ENCODE results near the gene TMEM86B.

The TMEM86B gene

DNA sequence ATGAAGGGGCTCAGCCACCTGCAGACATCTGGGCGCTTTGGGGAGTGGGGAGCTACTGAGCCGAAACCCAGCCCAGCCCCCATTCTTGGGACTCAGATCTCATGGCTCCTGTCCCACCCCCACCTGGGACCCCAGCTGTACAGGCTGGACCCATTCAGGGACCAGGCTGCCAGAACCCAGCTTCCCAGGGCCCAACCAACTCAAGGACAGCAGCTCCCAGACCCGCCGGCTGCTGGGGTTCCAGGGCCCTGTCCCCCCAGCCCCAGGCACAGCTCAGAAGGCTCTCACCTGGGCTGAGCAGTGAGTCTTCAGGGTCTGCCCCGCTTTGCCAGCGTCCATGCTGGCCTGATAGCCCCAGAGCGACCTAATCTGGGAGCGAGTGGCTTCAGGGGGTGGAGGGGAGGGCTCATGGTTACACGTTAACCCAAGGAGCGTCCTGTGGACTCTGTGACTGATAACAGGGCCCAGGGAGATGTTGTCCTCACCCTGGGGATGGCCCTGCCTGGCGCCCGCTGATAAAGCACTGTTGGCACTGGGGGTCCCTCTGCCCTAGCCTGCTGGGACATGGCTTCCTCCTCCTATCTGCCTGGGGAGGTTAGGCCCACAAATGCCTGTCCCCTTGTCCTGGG lies at the start of gene TMEM86B:
TMEM86B (minus strand) TSS at position 361 of the 629 bp plus-strand sequence; CDS start at position 339, 22 bp downstream.
- in situ Hi-C loops (cut with MboI; ENCODE audit: low sequenced_read_pairs), result no loop called here

- in situ Hi-C loops (cut with MboI; ENCODE audit: low sequenced_read_pairs), result no loop called here
These were observed 48.9 kb upstream of the TMEM86B start for GRCh38 chr19:55277494-55277893.

DNA sequence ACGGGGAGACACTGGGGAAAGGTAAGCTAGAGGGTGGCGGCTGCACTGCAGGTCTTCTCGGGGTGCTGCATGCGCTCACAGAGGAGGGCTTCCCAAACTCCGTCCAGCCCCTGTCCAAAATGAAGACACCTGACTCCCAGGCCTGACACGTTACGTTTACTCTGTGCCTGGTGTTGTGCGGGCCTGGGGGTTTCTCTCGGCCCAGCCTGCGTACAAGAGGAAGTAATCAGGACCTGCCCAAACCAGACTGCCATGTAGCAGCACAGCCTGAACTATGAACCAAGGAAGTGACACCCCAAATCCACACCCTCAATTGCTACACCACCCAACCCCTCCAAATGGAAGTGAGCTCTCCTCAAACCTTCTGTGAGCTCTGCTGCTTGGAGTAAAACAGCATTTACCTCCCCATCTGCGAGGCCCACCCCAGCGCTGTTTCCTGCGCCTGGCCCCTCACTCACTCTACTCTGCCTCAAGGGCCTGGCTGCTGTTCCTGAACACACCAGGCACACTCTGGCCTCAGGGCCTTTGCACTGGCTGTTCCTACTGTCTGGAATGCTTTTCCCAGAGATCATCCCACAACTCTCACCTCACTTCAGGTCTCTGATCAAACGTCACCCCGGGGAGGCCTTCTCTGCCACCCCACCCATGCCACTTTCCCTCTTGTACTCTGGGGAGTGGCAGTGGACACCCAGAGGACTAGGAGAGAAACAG lies 48.3 kb upstream of the TMEM86B start:
- in situ Hi-C loops (cut with MboI; ENCODE audit: low sequenced_read_pairs), result no loop called here

DNA sequence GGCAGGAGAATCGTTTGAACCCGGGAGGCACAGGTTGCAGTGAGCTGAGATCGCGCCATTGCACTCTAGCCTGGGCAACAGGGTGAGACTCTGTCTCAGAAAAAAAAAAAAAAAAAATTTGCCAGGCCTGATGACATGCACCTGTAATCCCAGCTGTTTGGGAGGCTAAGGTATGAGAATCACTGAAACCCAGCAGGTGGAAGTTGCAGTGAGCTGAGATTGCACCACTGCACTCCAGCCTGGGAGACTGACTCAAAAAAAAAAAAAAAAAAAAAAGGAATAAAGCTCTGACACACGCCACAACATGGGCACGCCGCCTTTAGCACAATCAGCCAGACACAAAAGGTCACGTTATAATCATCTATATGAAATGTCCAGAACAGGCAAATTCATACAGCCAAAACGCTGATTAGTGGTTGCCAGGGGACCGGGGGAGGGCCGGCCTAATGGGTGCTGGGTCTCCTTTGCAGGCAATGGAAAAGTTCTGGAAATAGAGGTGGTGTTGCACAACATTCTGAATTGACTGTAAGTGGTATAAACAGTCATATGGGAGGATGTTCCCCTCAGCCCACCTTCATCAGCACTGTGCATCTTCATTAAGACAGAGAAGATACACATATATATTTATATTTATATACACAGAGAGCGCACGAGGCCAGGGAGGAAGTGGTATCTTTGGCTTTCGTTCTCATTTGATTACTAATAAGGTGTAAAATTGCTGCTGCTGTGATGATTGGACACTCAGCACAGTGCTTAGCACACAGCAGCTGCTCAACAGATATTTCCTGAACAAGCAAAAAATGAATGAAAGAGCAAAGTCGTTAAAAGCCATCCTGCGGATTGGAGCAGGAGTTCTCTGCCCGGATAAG lies 47.5 kb upstream of the TMEM86B start:
- in situ Hi-C loops (cut with MboI; ENCODE audit: low sequenced_read_pairs), result no loop called here

GRCh38 chr19:55273978-55274707 lies 45.6 kb upstream of the TMEM86B start:
- in situ Hi-C loops (cut with MboI; ENCODE audit: low sequenced_read_pairs), result no loop called here

DNA sequence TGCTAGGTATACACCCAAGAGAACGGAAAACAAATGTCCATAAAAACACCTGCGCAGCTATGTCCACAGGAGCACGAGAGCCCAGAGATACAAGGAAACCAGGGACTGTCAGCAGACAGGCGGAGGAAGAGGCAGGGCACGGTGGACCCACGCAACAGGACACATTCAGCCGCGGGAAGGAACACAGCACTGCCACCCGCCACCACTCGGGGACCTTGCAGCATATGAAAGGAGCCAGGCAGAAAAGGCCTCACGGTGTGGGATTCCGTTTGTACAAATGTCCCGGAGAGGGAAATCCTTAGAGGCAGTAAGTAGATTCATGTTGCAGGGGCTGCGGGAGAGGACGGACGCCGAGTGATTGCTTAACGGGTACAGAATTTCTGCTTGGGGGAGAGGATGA lies 43.6 kb upstream of the TMEM86B start:
- in situ Hi-C loops (cut with MboI; ENCODE audit: low sequenced_read_pairs), result no loop called here

DNA sequence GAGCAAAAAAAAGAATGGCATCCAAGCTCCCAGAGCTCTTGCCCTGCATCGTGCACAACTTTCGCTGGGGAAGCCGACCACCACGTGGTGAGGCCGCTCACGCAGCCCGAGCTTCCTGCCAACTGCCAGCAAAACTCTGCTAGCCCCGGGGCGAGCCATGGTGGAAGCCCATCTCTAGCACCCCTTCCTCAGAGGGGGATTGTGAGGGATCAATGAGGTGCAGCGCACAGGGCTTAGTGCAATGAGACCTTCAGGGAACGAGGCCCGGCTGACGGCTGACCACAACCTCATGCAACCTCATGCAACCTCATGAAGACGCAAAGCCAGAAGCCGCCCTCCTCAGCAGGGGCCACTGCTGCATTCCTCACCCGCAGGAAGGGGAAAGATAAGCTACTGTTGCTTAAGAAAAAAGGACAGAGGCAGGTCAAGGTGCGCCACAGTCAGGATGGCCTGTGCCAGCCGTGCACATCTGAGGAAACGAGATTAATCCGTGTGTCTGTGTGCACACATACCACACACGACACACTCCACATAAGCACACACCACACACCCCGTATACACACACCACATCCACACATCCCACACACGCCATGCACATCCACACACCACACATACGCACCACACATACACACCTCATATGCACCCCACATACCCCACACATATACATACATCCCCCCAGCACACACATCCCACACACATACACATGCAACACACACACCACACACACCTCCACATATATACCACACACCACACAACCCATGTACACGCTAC lies 41.8 kb upstream of the TMEM86B start:
- in situ Hi-C loops (cut with MboI; ENCODE audit: low sequenced_read_pairs), result no loop called here

GRCh38 chr19:55269299-55269698 lies 40.7 kb upstream of the TMEM86B start:
- in situ Hi-C loops (cut with MboI; ENCODE audit: low sequenced_read_pairs), result no loop called here

- in situ Hi-C loops (cut with MboI; ENCODE audit: low sequenced_read_pairs), result no loop called here
These were observed 38.3 kb upstream of the TMEM86B start for GRCh38 chr19:55266840-55267239.

- in situ Hi-C loops (cut with MboI; ENCODE audit: low sequenced_read_pairs), result no loop called here
These were observed 37.8 kb upstream of the TMEM86B start for GRCh38 chr19:55266404-55266803.

DNA sequence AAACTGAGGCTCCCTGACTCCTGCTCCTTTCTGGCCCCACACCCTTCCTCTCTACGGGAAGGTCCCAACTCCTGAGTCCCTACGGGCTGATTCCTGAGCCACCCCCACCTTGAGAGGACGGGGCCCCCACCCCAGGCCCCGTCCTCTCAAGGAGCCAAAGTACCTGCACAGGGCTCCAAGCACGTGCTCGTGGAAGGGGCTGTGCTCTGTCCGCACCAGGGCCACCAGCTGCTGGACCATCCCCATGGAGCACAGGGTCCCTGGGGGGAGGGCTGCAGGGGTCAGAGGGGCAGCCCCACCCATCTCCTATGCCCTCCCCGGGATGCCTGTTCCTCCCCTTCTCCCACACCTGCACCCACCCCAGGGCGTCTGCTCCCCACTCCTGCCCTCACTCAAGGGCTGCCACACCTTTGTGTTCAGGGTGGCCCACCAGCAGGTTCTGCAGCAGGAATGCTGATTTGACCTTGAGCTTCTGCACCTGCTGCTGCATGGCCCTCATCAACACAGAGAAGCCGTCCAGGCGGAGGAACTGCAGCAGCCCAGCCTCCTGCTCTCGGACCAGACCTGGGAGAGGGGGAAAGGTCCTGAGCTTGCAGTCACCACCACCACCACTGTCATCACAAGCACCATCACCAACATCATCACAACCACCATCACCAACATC lies 37.3 kb upstream of the TMEM86B start:
- in situ Hi-C loops (cut with MboI; ENCODE audit: low sequenced_read_pairs), result no loop called here

- in situ Hi-C loops (cut with MboI; ENCODE audit: low sequenced_read_pairs), result no loop called here
These were observed 36.6 kb upstream of the TMEM86B start for GRCh38 chr19:55265173-55265572.

GRCh38 chr19:55264531-55264930 lies 36.0 kb upstream of the TMEM86B start:
- in situ Hi-C loops (cut with MboI; ENCODE audit: low sequenced_read_pairs), result no loop called here

- in situ Hi-C loops (cut with MboI; ENCODE audit: low sequenced_read_pairs), result no loop called here
These were observed 33.8 kb upstream of the TMEM86B start for GRCh38 chr19:55262359-55262758.

DNA sequence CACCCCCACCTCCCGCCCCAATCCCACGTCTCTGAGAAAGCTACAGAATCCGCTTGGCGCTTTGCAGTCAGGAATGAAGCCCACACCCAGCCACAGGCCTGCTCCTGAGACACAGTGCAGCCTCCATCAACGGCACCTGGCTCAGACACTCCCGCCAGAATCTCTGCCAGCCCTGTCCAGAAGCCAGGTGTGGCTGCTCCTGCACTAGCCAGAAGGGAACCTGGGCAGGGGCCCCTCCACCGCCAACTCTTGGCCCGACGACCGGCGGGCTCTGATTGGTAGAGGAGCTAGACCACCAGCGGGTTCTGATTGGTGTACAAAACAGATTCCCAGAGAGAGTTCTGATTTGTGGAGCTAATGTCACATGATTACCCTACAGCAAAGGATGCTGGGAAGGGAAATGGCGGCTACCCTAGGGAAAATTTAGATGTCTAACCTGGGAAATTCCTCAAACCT lies 33.1 kb upstream of the TMEM86B start:
- in situ Hi-C loops (cut with MboI; ENCODE audit: low sequenced_read_pairs), result no loop called here

DNA sequence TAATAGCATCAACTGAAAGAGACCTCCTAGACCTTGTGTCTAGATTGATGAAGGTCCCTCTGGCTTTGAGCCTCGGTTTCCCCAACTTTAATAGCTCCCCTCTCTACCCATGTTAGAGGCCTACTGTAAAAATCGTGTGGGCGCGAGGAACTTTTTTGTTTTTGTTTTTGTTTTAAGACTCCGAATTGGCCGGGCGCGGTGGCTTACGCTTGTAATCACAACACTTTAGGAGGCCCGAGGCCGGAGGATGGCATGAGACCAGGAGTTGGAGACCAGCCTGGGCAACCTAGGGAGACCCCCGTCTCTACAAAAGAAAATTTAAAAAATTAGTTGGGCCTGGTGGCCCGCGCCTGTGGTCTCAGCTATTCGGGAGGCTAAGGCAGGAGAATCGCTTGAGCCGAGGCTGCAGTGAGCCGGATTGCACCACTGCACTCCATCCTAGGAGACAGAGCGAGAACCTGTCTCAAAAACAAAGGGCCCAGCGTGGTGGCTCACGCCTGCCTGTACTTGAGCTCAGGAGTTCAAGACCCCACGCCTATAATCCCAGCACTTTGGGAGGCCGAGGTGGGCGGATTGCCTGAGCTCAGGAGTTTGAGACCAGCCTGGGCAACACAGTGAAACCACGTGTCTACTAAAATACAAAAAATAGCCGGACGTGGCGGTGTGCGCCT lies 31.1 kb upstream of the TMEM86B start:
- in situ Hi-C loops (cut with MboI; ENCODE audit: low sequenced_read_pairs), result no loop called here

DNA sequence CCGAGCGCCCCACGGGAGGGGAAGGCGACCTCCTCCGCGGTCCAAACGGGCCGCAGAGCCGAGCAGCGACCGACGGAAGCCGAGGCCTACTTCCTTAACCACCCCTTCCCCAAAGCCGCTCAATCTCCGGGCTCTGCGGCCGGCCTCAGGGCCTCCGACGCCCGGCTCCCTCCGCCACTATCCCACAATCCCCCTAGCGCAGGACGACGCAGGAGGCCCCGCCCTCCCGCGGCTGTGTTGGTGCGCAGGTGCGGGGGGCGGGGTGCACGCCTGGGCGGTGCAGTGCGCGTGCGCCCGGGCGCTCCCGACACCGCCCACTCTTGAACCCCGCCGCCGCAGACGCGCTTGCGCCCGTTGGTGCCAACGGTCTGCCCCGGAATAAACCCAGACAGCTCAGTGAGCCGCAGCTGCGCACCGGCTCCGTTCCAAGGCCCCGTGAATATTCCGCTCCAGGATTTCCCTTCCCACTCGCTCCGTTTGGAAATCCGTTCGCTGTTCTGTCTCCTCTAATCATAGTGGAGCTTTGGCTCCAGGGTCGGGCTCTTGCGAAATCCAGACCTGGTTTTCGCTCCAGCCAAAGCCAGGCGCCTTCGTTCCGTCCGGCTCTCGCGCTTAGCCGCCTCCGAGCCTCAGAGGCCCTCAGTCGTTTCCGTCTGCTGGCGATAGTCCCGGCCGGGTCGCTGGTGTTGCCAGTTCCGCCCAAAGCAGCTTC lies 30.4 kb upstream of the TMEM86B start, which contains the start of gene PPP6R1:
PPP6R1 (minus strand) TSS at position 190 of the 712 bp plus-strand sequence. CDS start 11,914 bp downstream, outside the sequence.
- in situ Hi-C loops (cut with MboI; ENCODE audit: low sequenced_read_pairs), result no loop called here

GRCh38 chr19:55258476-55258827 lies 29.9 kb upstream of the TMEM86B start:
- in situ Hi-C loops (cut with MboI; ENCODE audit: low sequenced_read_pairs), result no loop called here
